Endothelial cell (in vitro differentiated cells): ENCODE results near the gene SLC38A10. TPM values are rescaled to one million over a fixed set of nuclear protein-coding genes. Genes with fewer than 3 reads are reported as not detected.

Source experiments
- DNase-seq: peaks from one replicate; pipeline ENCODE4 v3.0.0; 2021; ENCODE audit warnings: low spot score
- H3K27ac Mint-ChIP-seq: one replicate; pipeline ENCODE4 v1.8.0; 2021; ENCODE audit warnings: mixed read lengths, inconsistent platforms; ENCODE audit not compliant: unreplicated experiment
- H3K27me3 Mint-ChIP-seq: one replicate; pipeline ENCODE4 v1.8.0; 2021; ENCODE audit warnings: mild to moderate bottlenecking, moderate library complexity, mixed read lengths, inconsistent platforms; ENCODE audit not compliant: unreplicated experiment
- H3K36me3 Mint-ChIP-seq: one replicate; pipeline ENCODE4 v1.8.0; 2021; ENCODE audit warnings: mild to moderate bottlenecking, low read depth, mixed read lengths, inconsistent platforms; ENCODE audit not compliant: unreplicated experiment
- H3K4me1 Mint-ChIP-seq: one replicate; pipeline ENCODE4 v1.8.0; 2021; ENCODE audit warnings: mild to moderate bottlenecking, mixed read lengths, inconsistent platforms; ENCODE audit not compliant: unreplicated experiment
- H3K4me3 Mint-ChIP-seq: one replicate; pipeline ENCODE4 v1.8.0; 2021; ENCODE audit warnings: mild to moderate bottlenecking, mixed read lengths, inconsistent platforms; ENCODE audit not compliant: unreplicated experiment
- H3K9me3 Mint-ChIP-seq: one replicate; pipeline ENCODE4 v1.8.0; 2021; ENCODE audit warnings: mixed read lengths, inconsistent platforms; ENCODE audit not compliant: unreplicated experiment
- CTCF ChIP-seq: fragments of 200-600 bp; sonication (generic); IDR thresholded peaks from one replicate; pipeline ENCODE4 v1.5.0; 2021; ENCODE audit warnings: antibody characterized with exemption; ENCODE audit not compliant: unreplicated experiment
- total RNA-seq: library from RNA; stranded (reverse); fragmentation: NEBNext Ultra II Directional; extraction: Animal tissue kit (Norgen Biotek cat#: 25700); gene quantifications from one replicate; pipeline ENCODE4 v1.2.1, GENCODE V29; 2021; ENCODE audit not compliant: unreplicated experiment

The SLC38A10 gene
- total RNA-seq, 1 donor from 2014 or later = 57.2 TPM

GRCh38 chr17:81304196-81305015, 9.3 kb upstream of the SLC38A10 start:
- no peak for TF ChIP-seq CTCF
- no peak overlapping the region for H3K4me3 Mint-ChIP-seq
- peaks cover 8% of the 10 kb centered on the region for H3K4me1 Mint-ChIP-seq
- no peak for DNase-seq
- no peaks in the 10 kb centered on the region for H3K9me3 Mint-ChIP-seq
- H3K27ac Mint-ChIP-seq = no peak overlapping the region
- peaks cover 5% of the 10 kb centered on the region for H3K36me3 Mint-ChIP-seq
- peaks cover 11% of the 10 kb centered on the region for H3K27me3 Mint-ChIP-seq

- H3K4me3 Mint-ChIP-seq = no peak overlapping the region
Measured at GRCh38 chr17:81303385-81303784, 8.3 kb upstream of the SLC38A10 start.

GRCh38 chr17:81302861-81303333, 7.8 kb upstream of the SLC38A10 start:
- Mint-ChIP-seq H3K27ac (no peak overlapping the region), H3K36me3 (peaks cover 5% of the 10 kb centered on the region), H3K27me3 (peaks cover 11% of the 10 kb centered on the region), H3K9me3 (no peaks in the 10 kb centered on the region), H3K4me1 (peaks cover 4% of the 10 kb centered on the region), H3K4me3 (no peak overlapping the region)
- no peak for DNase-seq
- no peak for TF ChIP-seq CTCF

More at GRCh38 chr17:81303385-81303784, 8.3 kb upstream of the SLC38A10 start:
- no peak for DNase-seq
- Mint-ChIP-seq H3K9me3 (no peaks in the 10 kb centered on the region), H3K27me3 (peaks cover 11% of the 10 kb centered on the region), H3K4me1 (peaks cover 4% of the 10 kb centered on the region), H3K36me3 (peaks cover 5% of the 10 kb centered on the region), H3K27ac (no peak overlapping the region)
- no peak for TF ChIP-seq CTCF

- H3K4me3 Mint-ChIP-seq = no peak overlapping the region
- TF ChIP-seq CTCF = no peak
- H3K27me3 Mint-ChIP-seq = peaks cover 8% of the 10 kb centered on the region
- DNase-seq = no peak
- peaks cover 5% of the 10 kb centered on the region for H3K36me3 Mint-ChIP-seq
- H3K4me1 Mint-ChIP-seq = peaks cover 4% of the 10 kb centered on the region
- no peaks in the 10 kb centered on the region for H3K9me3 Mint-ChIP-seq
- no peak overlapping the region for H3K27ac Mint-ChIP-seq
Measured at GRCh38 chr17:81302324-81302723, 7.2 kb upstream of the SLC38A10 start.
